Sigmoid colon (tissue), 7 donors: ENCODE data around the gene PLXDC1. TPM values are rescaled to one million over a fixed set of nuclear protein-coding genes. Genes with fewer than 3 reads are reported as not detected.

Experiments
- DNase-seq: peaks from one replicate; pipeline ENCODE4 v3.0.0-alpha.2; 2019
- H3K27ac ChIP-seq, 4 donors: fragments of 200-600 bp; sonication (generic); one replicate each; pipeline ENCODE4 v1.5.1; 2016 to 2019; ENCODE audit warnings: mild to moderate bottlenecking in 1 of 4
- H3K27me3 ChIP-seq, 3 donors: fragments of 200-600 bp; sonication (generic); one replicate each; pipeline ENCODE4 v1.5.1; 2019; ENCODE audit warnings: mild to moderate bottlenecking in 1 of 3
- H3K36me3 ChIP-seq, 4 donors: fragments of 200-600 bp; sonication (generic); one replicate each; pipeline ENCODE4 v1.5.1; 2016 to 2019
- H3K4me1 ChIP-seq, 4 donors: fragments of 200-600 bp; sonication (generic); one replicate each; pipeline ENCODE4 v1.5.1; 2017 to 2019
- H3K4me3 ChIP-seq, 4 donors: fragments of 200-600 bp; sonication (generic); one replicate each; pipeline ENCODE4 v1.5.1; 2017 to 2019; ENCODE audit warnings: mild to moderate bottlenecking in 2 of 4, moderate library complexity in 1 of 4
- H3K9me3 ChIP-seq, 4 donors: fragments of 200-600 bp in 3 of 4; sonication (generic) in 3 of 4; one replicate each; pipeline versions ENCODE4 v1.5.1 to v1.6.1; 2013 to 2019
- CTCF ChIP-seq, 4 experiments: fragments of 450-650 bp in 3 of 4; fragments of 200-600 bp in 1 of 4; IDR thresholded peaks; one replicate each; pipeline ENCODE4 v1.5.1; 2016 to 2019; ENCODE audit warnings: antibody characterized with exemption in 4 of 4, mild to moderate bottlenecking in 3 of 4, moderate library complexity in 2 of 4
- EP300 ChIP-seq, 4 donors: sonication (generic); formaldehyde crosslinking; IDR thresholded peaks; one replicate each; pipeline ENCODE4 v1.6.1; 2017; ENCODE audit warnings: antibody characterized with exemption in 4 of 4
- POLR2A ChIP-seq, 2 donors: fragments of 450-650 bp; IDR thresholded peaks; one replicate each; pipeline ENCODE4 v1.6.1; 2016; ENCODE audit warnings: antibody characterized with exemption in 2 of 2, mild to moderate bottlenecking in 2 of 2, moderate library complexity in 2 of 2
- POLR2AphosphoS5 ChIP-seq, 4 donors: sonication (generic); formaldehyde crosslinking; IDR thresholded peaks; one replicate each; pipeline ENCODE4 v1.6.1; 2017; ENCODE audit warnings: antibody characterized with exemption in 4 of 4
- WGBS, 2 donors: extraction: QIAGEN DNeasy Blood & Tissue Kit; methylation state at CpG; one replicate each; pipeline ENCODE4 v1.1.7; 2013; 5-methylcytosine and 5-hydroxymethylcytosine counted together
- intact Hi-C: fragments of 100-400 bp; cut with DNase I; formaldehyde crosslinking; loops from one replicate; pipeline ENCODE4 v1.15.1; 2023
- polyA plus RNA-seq, 3 donors: library from polyadenylated mRNA; stranded (reverse); fragments of 200-250 nt; gene quantifications; one replicate each; pipeline ENCODE4 v1.2.3, GENCODE V29; 2013
- small RNA-seq, 3 donors: library from RNA; depleted of rRNA; stranded (forward); fragments of <200 nt; gene quantifications; one replicate each; pipeline ENCODE3, GENCODE V24; 2016
- total RNA-seq, 4 donors: library from RNA; depleted of rRNA; stranded (reverse); fragments of >200 nt; gene quantifications; one replicate each; pipeline ENCODE4 v1.1.0, GENCODE V29; 2016
- donor health status: healthy with polysubstance abuse.
- donor health status: Bipolar disorder and iron deficiency.
- donor health status: healthy.

Gene PLXDC1
- total and polyA plus RNA-seq, 7 donors, result 1.4 to 13.0 (median 6.2) TPM

- H3K36me3 ChIP-seq, result no peaks in the 10 kb centered on the region
- H3K4me1 ChIP-seq, result peaks cover 0 to 6% (median 2%) of the 10 kb centered on the region in 4 donors
- DNase-seq, result no peak
- no peaks in the 10 kb centered on the region for H3K27me3 ChIP-seq
- no peaks in the 10 kb centered on the region for H3K9me3 ChIP-seq
- WGBS, 2 donors, result 91 to 92% methylated on average over 11 of the region's 11 CpGs
- intact Hi-C loops, result no loop called here
- H3K27ac ChIP-seq, result no peak overlapping the region
- H3K4me3 ChIP-seq, result no peak overlapping the region
- no peak for TF ChIP-seq POLR2AphosphoS5 (IDR thresholded peaks at IDR 0.05)
- no peak for TF ChIP-seq POLR2A (IDR thresholded peaks at IDR 0.05)
- no peak for TF ChIP-seq EP300 (IDR thresholded peaks at IDR 0.05)
Observed at GRCh38 chr17:39015546-39015935, 135.9 kb downstream of the PLXDC1 start.

- TF ChIP-seq CTCF (IDR thresholded peaks at IDR 0.05), result no peak
- no peak for TF ChIP-seq POLR2A (IDR thresholded peaks at IDR 0.05)
- TF ChIP-seq EP300 (IDR thresholded peaks at IDR 0.05), result no peak
- TF ChIP-seq POLR2AphosphoS5 (IDR thresholded peaks at IDR 0.05), result no peak
- no peak for DNase-seq
- peak overlapping the region in 2 of 4 donors; percentile 18 to 48 for H3K27ac ChIP-seq
Observed at GRCh38 chr17:39014795-39015545, 136.5 kb downstream of the PLXDC1 start.

GRCh38 chr17:39014044-39014794 is 137.2 kb downstream of the PLXDC1 start:
- H3K9me3 ChIP-seq, result no peaks in the 10 kb centered on the region
- no peak for DNase-seq
- 73 to 86% methylated on average over 4 of the region's 4 CpGs for WGBS, 2 donors
- no peaks in the 10 kb centered on the region for H3K36me3 ChIP-seq
- TF ChIP-seq CTCF (IDR thresholded peaks at IDR 0.05) (no peak), POLR2AphosphoS5 (IDR thresholded peaks at IDR 0.05) (no peak), POLR2A (IDR thresholded peaks at IDR 0.05) (no peak), EP300 (IDR thresholded peaks at IDR 0.05) (no peak)
- intact Hi-C loops, result no loop called here
- H3K27me3 ChIP-seq, result no peaks in the 10 kb centered on the region
- no peak overlapping the region for H3K4me3 ChIP-seq
- peaks cover 0 to 6% (median 2%) of the 10 kb centered on the region in 4 donors for H3K4me1 ChIP-seq
- peak overlapping the region in 1 of 4 donors; percentile 48 for H3K27ac ChIP-seq

More at GRCh38 chr17:39014795-39015545, 136.5 kb downstream of the PLXDC1 start:
- no peaks in the 10 kb centered on the region for H3K9me3 ChIP-seq
- no peaks in the 10 kb centered on the region for H3K36me3 ChIP-seq
- H3K4me3 ChIP-seq, result no peak overlapping the region
- intact Hi-C loops, result no loop called here
- H3K27me3 ChIP-seq, result no peaks in the 10 kb centered on the region
- peaks cover 0 to 6% (median 2%) of the 10 kb centered on the region in 4 donors for H3K4me1 ChIP-seq
- 81 to 87% methylated on average over 13 of the region's 13 CpGs for WGBS, 2 donors

Small RNAs within 50 kb of the gene (small RNA-seq; reads per million reads assigned to genes)
- 0 reads per million in 3 donors for gene AC091178.1

Other genes starting within 250 kb of the PLXDC1 start
- gene FBXO47, start 184.2 kb downstream of the PLXDC1 start, total RNA-seq, result not detected
- not detected for gene FBXO47, start 184.2 kb downstream of the PLXDC1 start, polyA plus RNA-seq
- under 1 TPM in 1 of 4 donors, not detected in 3; 0.28 TPM for gene ARL5C, start 14.5 kb upstream of the PLXDC1 start, total RNA-seq
- not detected for gene ARL5C, start 14.5 kb upstream of the PLXDC1 start, polyA plus RNA-seq
- 1 to 10 TPM; 5.3 to 8.0 (median 7.4) TPM for gene CACNB1, start 46.0 kb upstream of the PLXDC1 start, total RNA-seq
- 10 to 100 TPM in 1 of 3 donors, 1 to 10 TPM in 2; 3.0 to 11.6 (median 8.1) TPM for gene CACNB1, start 46.0 kb upstream of the PLXDC1 start, polyA plus RNA-seq
- gene RPL19, start 48.6 kb upstream of the PLXDC1 start, total RNA-seq, result 1,000 to 10,000 TPM; 3,053 to 4,685 (median 3,950) TPM
- gene RPL19, start 48.6 kb upstream of the PLXDC1 start, polyA plus RNA-seq, result 1,000 to 10,000 TPM; 2,689 to 4,258 (median 3,169) TPM
- 1 to 10 TPM in 1 of 4 donors, under 1 TPM in 3; 0.16 to 1.1 (median 0.31) TPM for gene STAC2, start 74.3 kb upstream of the PLXDC1 start, total RNA-seq
- gene STAC2, start 74.3 kb upstream of the PLXDC1 start, polyA plus RNA-seq, result under 1 TPM in 2 of 3 donors, not detected in 1; under 0.01 to 0.47 TPM
- 10 to 100 TPM; 17.0 to 26.0 (median 20.0) TPM for gene FBXL20, start 250.0 kb upstream of the PLXDC1 start, total RNA-seq
- 1 to 10 TPM; 1.8 to 4.2 (median 2.8) TPM for gene FBXL20, start 250.0 kb upstream of the PLXDC1 start, polyA plus RNA-seq